Neural cell (in vitro differentiated cells): ENCODE data around the gene NKD1.

Source experiments
- CTCF ChIP-seq: fragments of 450-650 bp; IDR thresholded peaks from 2 replicates; pipeline ENCODE4 v1.5.1; 2014; ENCODE audit warnings: antibody characterized with exemption, mild to moderate bottlenecking, moderate library complexity; ENCODE audit not compliant: poor library complexity, severe bottlenecking
- EP300 ChIP-seq: fragments of 450-650 bp; conservative IDR thresholded peaks from 2 replicates; pipeline ENCODE4 v1.6.1; 2014; ENCODE audit warnings: antibody characterized with exemption, mild to moderate bottlenecking, moderate library complexity; ENCODE audit not compliant: poor library complexity, severe bottlenecking
- EZH2 ChIP-seq: fragments of 200-600, 300-800 bp; shearing (Covaris generic), sonication (generic); IDR thresholded peaks from 2 replicates; pipeline ENCODE4 v1.6.1; 2014; ENCODE audit warnings: antibody characterized with exemption, low read length, borderline replicate concordance, mild to moderate bottlenecking; ENCODE audit not compliant: insufficient read depth, poor library complexity, severe bottlenecking
- MXI1 ChIP-seq: fragments of 450-650 bp; conservative IDR thresholded peaks from 2 replicates; pipeline ENCODE4 v1.6.1; 2014; ENCODE audit warnings: antibody characterized with exemption, mild to moderate bottlenecking; ENCODE audit not compliant: poor library complexity, severe bottlenecking
- RAD21 ChIP-seq: fragments of 450-650 bp; conservative IDR thresholded peaks from 2 replicates; pipeline ENCODE4 v1.6.1; 2014; ENCODE audit warnings: antibody characterized with exemption, mild to moderate bottlenecking, moderate library complexity
- REST ChIP-seq: IDR thresholded peaks from 2 replicates; pipeline ENCODE4 v1.6.1; 2012; ENCODE audit warnings: borderline replicate concordance
- SMC3 ChIP-seq: fragments of 450-650 bp; conservative IDR thresholded peaks from 2 replicates; pipeline ENCODE4 v1.6.1; 2014; ENCODE audit warnings: antibody characterized with exemption, mild to moderate bottlenecking, moderate library complexity; ENCODE audit not compliant: poor library complexity
- TAF1 ChIP-seq: IDR thresholded peaks from 2 replicates; pipeline ENCODE4 v1.6.1; 2012; ENCODE audit warnings: low read depth

GRCh38 chr16:50651835-50652438 is 103.7 kb downstream of the NKD1 start:
- TF ChIP-seq CTCF: no peak
- no peak for TF ChIP-seq MXI1
- TF ChIP-seq EP300: no peak
- TF ChIP-seq TAF1: no peak
- no peak for TF ChIP-seq SMC3
- TF ChIP-seq EZH2: no peak
- TF ChIP-seq RAD21: no peak
- no peak for TF ChIP-seq REST
